OCI-LY3 (cell line): ENCODE data around the gene TNP1.

Source experiments
- CTCF ChIP-seq: fragments of 200-600, 300-600 bp; sonication (generic); IDR thresholded peaks from 2 replicates; pipeline ENCODE4 v1.5.1; 2014; ENCODE audit warnings: antibody characterized with exemption, low read length, low read depth
- EZH2phosphoT487 ChIP-seq: fragments of 200-600 bp; shearing (Covaris generic); IDR thresholded peaks from 2 replicates; pipeline ENCODE4 v1.6.1; 2018; ENCODE audit warnings: antibody characterized with exemption, mixed run types, low read depth

GRCh38 chr2:216878072-216878471 is 18.2 kb upstream of the TNP1 start:
- no peak for TF ChIP-seq CTCF
- no peak for TF ChIP-seq EZH2phosphoT487
